RWPE2 (cell line): Measurements from ENCODE around the gene FYCO1.

Source experiments
- ATAC-seq: fragments of 200-7000 bp; cut with Tn5 transposase; 3 replicates; pipeline ENCODE4 v1.9.1; 2021; ENCODE audit warnings: low read depth
- DNase-seq: peaks from one replicate; pipeline ENCODE4 v3.0.0-alpha.2; 2020; ENCODE audit warnings: low spot score
- H3K27ac ChIP-seq: fragments of 450-650 bp; 2 replicates; pipeline ENCODE4 v1.5.1; 2017; ENCODE audit warnings: mild to moderate bottlenecking; ENCODE audit not compliant: poor library complexity, severe bottlenecking
- H3K27me3 ChIP-seq: fragments of 250-450 bp; sonication (Bioruptor Pico); 2 replicates; pipeline ENCODE4 v1.5.1; 2021; ENCODE audit warnings: mild to moderate bottlenecking, moderate library complexity; ENCODE audit not compliant: insufficient read depth, poor library complexity, severe bottlenecking
- H3K36me3 ChIP-seq: fragments of 250-450 bp; sonication (Bioruptor Pico); 2 replicates; pipeline ENCODE4 v1.5.1; 2020; ENCODE audit warnings: low read depth, mild to moderate bottlenecking, moderate library complexity
- H3K4me1 ChIP-seq: fragments of 250-450 bp; sonication (Bioruptor Pico); 2 replicates; pipeline ENCODE4 v1.5.1; 2021; ENCODE audit warnings: mild to moderate bottlenecking, moderate library complexity; ENCODE audit not compliant: insufficient read depth, poor library complexity, severe bottlenecking
- H3K4me3 ChIP-seq: fragments of 250-450 bp; sonication (Bioruptor Pico); 2 replicates; pipeline ENCODE4 v1.5.1; 2021; ENCODE audit warnings: mild to moderate bottlenecking, moderate library complexity; ENCODE audit not compliant: severe bottlenecking
- H3K9me3 ChIP-seq: fragments of 250-450 bp; sonication (Bioruptor Pico); 2 replicates; pipeline ENCODE4 v1.5.1; 2021; ENCODE audit warnings: mild to moderate bottlenecking, moderate library complexity; ENCODE audit not compliant: severe bottlenecking
- CTCF ChIP-seq: fragments of 450-650 bp; IDR thresholded peaks from one replicate; pipeline ENCODE4 v1.5.1; 2017; ENCODE audit warnings: mild to moderate bottlenecking, moderate library complexity; ENCODE audit not compliant: poor library complexity, severe bottlenecking

The FYCO1 gene

GRCh38 chr3:45915059-45915439 is 80.6 kb downstream of the FYCO1 start:
- Histone ChIP-seq H3K4me3 (no peak overlapping the region), H3K9me3 (no peaks in the 10 kb centered on the region), H3K27me3 (no peaks in the 10 kb centered on the region), H3K27ac (no peak overlapping the region), H3K36me3 (no peaks in the 10 kb centered on the region), H3K4me1 (no peaks in the 10 kb centered on the region)
- ATAC-seq (no peak), DNase-seq (no peak)
- no peak for TF ChIP-seq CTCF

GRCh38 chr3:45914362-45915058 is 81.1 kb downstream of the FYCO1 start:
- Histone ChIP-seq H3K36me3 (no peaks in the 10 kb centered on the region), H3K27ac (no peak overlapping the region), H3K4me1 (no peaks in the 10 kb centered on the region), H3K9me3 (no peaks in the 10 kb centered on the region), H3K4me3 (no peak overlapping the region), H3K27me3 (no peaks in the 10 kb centered on the region)
- no peak for TF ChIP-seq CTCF
- no peak for DNase-seq
- no peak for ATAC-seq

- H3K4me3 ChIP-seq: no peak overlapping the region
- ATAC-seq (no peak), DNase-seq (no peak)
- no peaks in the 10 kb centered on the region for H3K9me3 ChIP-seq
- H3K36me3 ChIP-seq: no peaks in the 10 kb centered on the region
- no peaks in the 10 kb centered on the region for H3K4me1 ChIP-seq
- no peaks in the 10 kb centered on the region for H3K27me3 ChIP-seq
- TF ChIP-seq CTCF: no peak
- no peak overlapping the region for H3K27ac ChIP-seq
These were observed 83.2 kb downstream of the FYCO1 start for GRCh38 chr3:45912435-45912834.

GRCh38 chr3:45911511-45912226 is 84.0 kb downstream of the FYCO1 start:
- H3K4me1 ChIP-seq: no peaks in the 10 kb centered on the region
- H3K27ac ChIP-seq: no peak overlapping the region
- no peak overlapping the region for H3K4me3 ChIP-seq
- H3K36me3 ChIP-seq: no peaks in the 10 kb centered on the region
- TF ChIP-seq CTCF: no peak
- DNase-seq (no peak), ATAC-seq (no peak)
- H3K27me3 ChIP-seq: no peaks in the 10 kb centered on the region
- no peaks in the 10 kb centered on the region for H3K9me3 ChIP-seq

- H3K27me3 ChIP-seq: no peaks in the 10 kb centered on the region
- TF ChIP-seq CTCF: no peak
- ATAC-seq (no peak), DNase-seq (no peak)
- no peak overlapping the region for H3K27ac ChIP-seq
- H3K36me3 ChIP-seq: no peaks in the 10 kb centered on the region
- no peaks in the 10 kb centered on the region for H3K9me3 ChIP-seq
- H3K4me1 ChIP-seq: no peaks in the 10 kb centered on the region
- H3K4me3 ChIP-seq: no peak overlapping the region
These were observed 84.7 kb downstream of the FYCO1 start for GRCh38 chr3:45910892-45911291.
